Transverse colon (tissue), 4 donors: ENCODE data around the gene CD9. TPM values are rescaled to one million over a fixed set of nuclear protein-coding genes. Genes with fewer than 3 reads are reported as not detected.

ENCODE experiments used
- DNase-seq: peaks from one replicate; pipeline ENCODE4 v3.0.0-alpha.2; 2019
- H3K27ac ChIP-seq, 4 donors: fragments of 200-600 bp; sonication (generic); 2 replicates each; pipeline ENCODE4 v1.5.1; 2016 to 2018; ENCODE audit warnings: inconsistent platforms in 4 of 4
- H3K27me3 ChIP-seq: fragments of 200-600 bp; sonication (generic); 2 replicates; pipeline ENCODE4 v1.5.1; 2017; ENCODE audit warnings: inconsistent platforms
- H3K36me3 ChIP-seq, 4 donors: fragments of 200-600 bp; sonication (generic); 2 replicates each; pipeline ENCODE4 v1.5.1; 2017 to 2019; ENCODE audit warnings: inconsistent platforms in 4 of 4
- H3K4me1 ChIP-seq, 4 donors: fragments of 200-600 bp; sonication (generic); 2 replicates each; pipeline ENCODE4 v1.5.1; 2017 to 2020; ENCODE audit warnings: inconsistent platforms in 4 of 4
- H3K4me3 ChIP-seq, 4 donors: fragments of 200-600 bp; sonication (generic); 1 replicate in 1 of 4; 2 replicates in 3 of 4; pipeline versions ENCODE4 v1.5.1 to v1.6.1; 2017 to 2019; ENCODE audit warnings: inconsistent platforms in 4 of 4
- H3K9me3 ChIP-seq, 2 donors: fragments of 200-600 bp; sonication (generic); 2 replicates each; pipeline ENCODE4 v1.5.1; 2017 to 2019; ENCODE audit warnings: inconsistent platforms in 2 of 2
- EP300 ChIP-seq: sonication (generic); formaldehyde crosslinking; IDR thresholded peaks from one replicate; pipeline ENCODE4 v1.6.1; 2017; ENCODE audit warnings: antibody characterized with exemption, low read depth
- POLR2A ChIP-seq: fragments of 450-650 bp; IDR thresholded peaks from one replicate; pipeline ENCODE4 v1.6.1; 2016; ENCODE audit warnings: antibody characterized with exemption, mild to moderate bottlenecking, moderate library complexity
- POLR2AphosphoS5 ChIP-seq, 3 donors: sonication (generic); formaldehyde crosslinking; IDR thresholded peaks; one replicate each; pipeline ENCODE4 v1.6.1; 2016; ENCODE audit warnings: antibody characterized with exemption in 3 of 3
- WGBS, 2 donors: methylation state at CpG; one replicate each; pipeline ENCODE4 v1.1.5; 2018; ENCODE audit warnings: low coverage in 1 of 2; 5-methylcytosine and 5-hydroxymethylcytosine counted together
- in situ Hi-C, 4 donors: fragments of 200-750 bp; cut with MboI; loops; one replicate each; pipeline versions ENCODE4 v1.15.0 to v1.15.1; 2017; ENCODE audit warnings: low sequenced_read_pairs in 3 of 4, low pct_ligation_motif_present in 1 of 4, low pct_unique_long_range_greater_than_20kb in 1 of 4
- intact Hi-C: fragments of 100-400 bp; cut with DNase I; formaldehyde crosslinking; loops from one replicate; pipeline ENCODE4 v1.15.1; 2023; ENCODE audit warnings: low total_unique reads
- total RNA-seq, 4 donors: library from RNA; depleted of rRNA; stranded (reverse); fragments of >200 nt; gene quantifications; one replicate each; pipeline ENCODE4 v1.1.0, GENCODE V29; 2016
- TF ChIP-seq, protein P1 (sequence below), 5 experiments: fragments of 200-600 bp in 3 of 5; fragments of 450-650 bp in 2 of 5; sonication (generic) in 3 of 5; IDR thresholded peaks; 1 replicate in 2 of 5; 2 replicates in 3 of 5; pipeline ENCODE4 v1.5.1; 2016 to 2017; ENCODE audit warnings: antibody characterized with exemption in 5 of 5, inconsistent platforms in 3 of 5, mild to moderate bottlenecking in 2 of 5, moderate library complexity in 1 of 5

The CD9 gene
- total RNA-seq, 4 donors from 2014 or later, result 207 to 668 (median 481) TPM

- WGBS, 2 donors, result 70% methylated on average over 22 of the region's 22 CpGs; no CpG with 5 or more reads in 1 of the 2 donors
- no peak overlapping the region for H3K4me3 ChIP-seq
- no peak for DNase-seq
- H3K27me3 ChIP-seq, result no peaks in the 10 kb centered on the region
- peak overlapping the region; percentile 93 to 97 (median 95) for H3K27ac ChIP-seq
- intact Hi-C loops, result no loop called here
- H3K36me3 ChIP-seq, result peaks cover 0 to 44% (median 10%) of the 10 kb centered on the region in 4 donors
- H3K9me3 ChIP-seq, result no peaks in the 10 kb centered on the region
- TF ChIP-seq, protein P1, sequence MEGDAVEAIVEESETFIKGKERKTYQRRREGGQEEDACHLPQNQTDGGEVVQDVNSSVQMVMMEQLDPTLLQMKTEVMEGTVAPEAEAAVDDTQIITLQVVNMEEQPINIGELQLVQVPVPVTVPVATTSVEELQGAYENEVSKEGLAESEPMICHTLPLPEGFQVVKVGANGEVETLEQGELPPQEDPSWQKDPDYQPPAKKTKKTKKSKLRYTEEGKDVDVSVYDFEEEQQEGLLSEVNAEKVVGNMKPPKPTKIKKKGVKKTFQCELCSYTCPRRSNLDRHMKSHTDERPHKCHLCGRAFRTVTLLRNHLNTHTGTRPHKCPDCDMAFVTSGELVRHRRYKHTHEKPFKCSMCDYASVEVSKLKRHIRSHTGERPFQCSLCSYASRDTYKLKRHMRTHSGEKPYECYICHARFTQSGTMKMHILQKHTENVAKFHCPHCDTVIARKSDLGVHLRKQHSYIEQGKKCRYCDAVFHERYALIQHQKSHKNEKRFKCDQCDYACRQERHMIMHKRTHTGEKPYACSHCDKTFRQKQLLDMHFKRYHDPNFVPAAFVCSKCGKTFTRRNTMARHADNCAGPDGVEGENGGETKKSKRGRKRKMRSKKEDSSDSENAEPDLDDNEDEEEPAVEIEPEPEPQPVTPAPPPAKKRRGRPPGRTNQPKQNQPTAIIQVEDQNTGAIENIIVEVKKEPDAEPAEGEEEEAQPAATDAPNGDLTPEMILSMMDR (IDR thresholded peaks at IDR 0.05), result no peak
- TF ChIP-seq POLR2AphosphoS5 (IDR thresholded peaks at IDR 0.05), result no peak
- no peak for TF ChIP-seq POLR2A
- TF ChIP-seq EP300, result no peak
- in situ Hi-C loops, result no loop called here
- peaks cover 45 to 57% (median 51%) of the 10 kb centered on the region in 4 donors for H3K4me1 ChIP-seq
These were observed 35.9 kb downstream of the CD9 start for GRCh38 chr12:6235906-6236640.

GRCh38 chr12:6236641-6236940, 36.4 kb downstream of the CD9 start:
- WGBS, 2 donors, result 90 to 92% methylated on average over 2 to 6 of the region's 6 CpGs
- peaks cover 0 to 44% (median 10%) of the 10 kb centered on the region in 4 donors for H3K36me3 ChIP-seq
- H3K9me3 ChIP-seq, result no peaks in the 10 kb centered on the region
- intact Hi-C loops, result no loop called here
- DNase-seq, result no peak
- H3K4me1 ChIP-seq, result peaks cover 39 to 57% (median 51%) of the 10 kb centered on the region in 4 donors
- no peaks in the 10 kb centered on the region for H3K27me3 ChIP-seq
- no peak overlapping the region for H3K4me3 ChIP-seq
- in situ Hi-C loops, result no loop called here
- H3K27ac ChIP-seq, result peak overlapping the region; percentile 93 to 97 (median 95)
- no peak for TF ChIP-seq POLR2A
- TF ChIP-seq, protein P1 (IDR thresholded peaks at IDR 0.05), result no peak
- no peak for TF ChIP-seq EP300
- no peak for TF ChIP-seq POLR2AphosphoS5 (IDR thresholded peaks at IDR 0.05)

DNA sequence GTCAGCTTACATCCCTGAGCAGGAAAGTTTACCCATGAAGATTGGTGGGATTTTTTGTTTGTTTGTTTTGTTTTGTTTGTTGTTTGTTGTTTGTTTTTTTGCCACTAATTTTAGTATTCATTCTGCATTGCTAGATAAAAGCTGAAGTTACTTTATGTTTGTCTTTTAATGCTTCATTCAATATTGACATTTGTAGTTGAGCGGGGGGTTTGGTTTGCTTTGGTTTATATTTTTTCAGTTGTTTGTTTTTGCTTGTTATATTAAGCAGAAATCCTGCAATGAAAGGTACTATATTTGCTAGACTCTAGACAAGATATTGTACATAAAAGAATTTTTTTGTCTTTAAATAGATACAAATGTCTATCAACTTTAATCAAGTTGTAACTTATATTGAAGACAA, 37.6 kb downstream of the CD9 start:
- TF ChIP-seq EP300 (no peak), POLR2A (no peak), POLR2AphosphoS5 (IDR thresholded peaks at IDR 0.05) (no peak)
- TF ChIP-seq, protein P1 (IDR thresholded peaks at IDR 0.05), result no peak
- no peak for DNase-seq
- no peaks in the 10 kb centered on the region for H3K9me3 ChIP-seq
- H3K27me3 ChIP-seq, result no peaks in the 10 kb centered on the region
- in situ Hi-C loops (no loop called here), intact Hi-C loops (no loop called here)
- peaks cover 0 to 44% (median 10%) of the 10 kb centered on the region in 4 donors for H3K36me3 ChIP-seq
- peaks cover 27 to 49% (median 42%) of the 10 kb centered on the region in 4 donors for H3K4me1 ChIP-seq
- no peak overlapping the region for H3K4me3 ChIP-seq
- H3K27ac ChIP-seq, result no peak overlapping the region
- WGBS, 2 donors, result 68 to 92% methylated on average over 1 of the region's 1 CpG

GRCh38 chr12:6238875-6239274, 38.7 kb downstream of the CD9 start:
- no peak overlapping the region for H3K4me3 ChIP-seq
- DNase-seq, result no peak
- no peaks in the 10 kb centered on the region for H3K9me3 ChIP-seq
- intact Hi-C loops (no loop called here), in situ Hi-C loops (no loop called here)
- 80 to 92% methylated on average over 3 of the region's 3 CpGs for WGBS, 2 donors
- peaks cover 19 to 39% (median 32%) of the 10 kb centered on the region in 4 donors for H3K4me1 ChIP-seq
- H3K36me3 ChIP-seq, result peaks cover 0 to 44% (median 10%) of the 10 kb centered on the region in 4 donors
- H3K27me3 ChIP-seq, result no peaks in the 10 kb centered on the region
- TF ChIP-seq POLR2AphosphoS5 (IDR thresholded peaks at IDR 0.05) (peak in 1 of 3 donors; percentile 16), POLR2A (no peak)
- no peak overlapping the region for H3K27ac ChIP-seq
